ENCODE data around the gene CHCHD3. TPM values are rescaled to one million over a fixed set of nuclear protein-coding genes. Genes with fewer than 3 reads are reported as not detected.

The CHCHD3 gene
- total RNA-seq, 1 experiment from 2014 or later: 102 TPM

GRCh38 chr7:132838313-132838712 is 243.6 kb downstream of the CHCHD3 start:
- no peak for TF ChIP-seq CTCF (IDR thresholded peaks at IDR 0.05; ENCODE audit: insufficient read depth in 1 of 2, low read depth in 1 of 2, low read length in 1 of 2, severe bottlenecking in 1 of 2, unreplicated experiment in 1 of 2)
- H3K27ac Mint-ChIP-seq (ENCODE audit: unreplicated experiment): no peak overlapping the region
- H3K4me1 Mint-ChIP-seq (ENCODE audit: low read depth, unreplicated experiment): peaks cover 8% of the 10 kb centered on the region
- peaks cover 29% of the 10 kb centered on the region for H3K4me1 ChIP-seq
- intact Hi-C loops (cut with micrococcal nuclease; ENCODE audit: unreplicated experiment): no loop called here
- H3K4me3 Mint-ChIP-seq (ENCODE audit: unreplicated experiment): no peak overlapping the region
- peaks cover 14% of the 10 kb centered on the region for H3K36me3 Mint-ChIP-seq (ENCODE audit: insufficient read depth, unreplicated experiment)
- no peak overlapping the region for H3K4me3 ChIP-seq (ENCODE audit: low read depth, low read length)
- H3K9me3 Mint-ChIP-seq (ENCODE audit: unreplicated experiment): no peaks in the 10 kb centered on the region
- CTCF ChIA-PET: no interaction called here
- H3K27me3 ChIP-seq (replicated peaks; ENCODE audit: control insufficient read depth, insufficient read depth, low read length): no peaks in the 10 kb centered on the region
- POLR2A ChIA-PET: no interaction called here
- no TSS peak for BruUV-seq (replicated peaks)
- no peaks in the 10 kb centered on the region for H3K36me3 ChIP-seq (ENCODE audit: control insufficient read depth, insufficient read depth, low read length)
- H3K27me3 Mint-ChIP-seq (ENCODE audit: insufficient read depth, unreplicated experiment): no peaks in the 10 kb centered on the region
- no peak for DNase-seq
- no peaks in the 10 kb centered on the region for H3K9me3 ChIP-seq

DNA sequence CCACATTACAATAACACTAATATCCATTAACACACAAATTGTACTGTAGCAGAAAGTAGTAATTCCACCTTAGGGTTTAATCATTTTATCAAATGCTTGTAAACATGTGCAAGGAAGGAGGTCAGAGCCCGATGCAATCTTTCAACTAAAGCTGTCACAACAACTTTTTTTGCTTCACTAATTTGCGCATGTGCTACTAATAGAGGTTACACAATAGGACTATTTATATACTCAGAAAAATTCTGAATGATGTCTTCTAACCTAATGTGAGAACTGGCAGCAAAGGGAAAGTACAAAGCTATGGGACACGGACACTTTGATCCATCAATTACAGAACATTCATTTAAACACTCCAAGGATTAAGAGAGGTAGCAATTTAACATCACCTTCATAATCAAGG is 244.4 kb downstream of the CHCHD3 start:
- DNase-seq: no peak
- H3K4me1 ChIP-seq: peaks cover 29% of the 10 kb centered on the region
- H3K9me3 Mint-ChIP-seq (ENCODE audit: unreplicated experiment): no peaks in the 10 kb centered on the region
- ChIA-PET CTCF (no interaction called here), POLR2A (no interaction called here)
- no peak for TF ChIP-seq CTCF (IDR thresholded peaks at IDR 0.05; ENCODE audit: insufficient read depth in 1 of 2, low read depth in 1 of 2, low read length in 1 of 2, severe bottlenecking in 1 of 2, unreplicated experiment in 1 of 2)
- intact Hi-C loops (cut with micrococcal nuclease; ENCODE audit: unreplicated experiment): no loop called here
- H3K9me3 ChIP-seq: no peaks in the 10 kb centered on the region
- no peaks in the 10 kb centered on the region for H3K27me3 Mint-ChIP-seq (ENCODE audit: insufficient read depth, unreplicated experiment)
- H3K36me3 Mint-ChIP-seq (ENCODE audit: insufficient read depth, unreplicated experiment): peaks cover 14% of the 10 kb centered on the region
- no peak overlapping the region for H3K4me3 ChIP-seq (ENCODE audit: low read depth, low read length)
- no peaks in the 10 kb centered on the region for H3K27me3 ChIP-seq (replicated peaks; ENCODE audit: control insufficient read depth, insufficient read depth, low read length)
- no TSS peak for BruUV-seq (replicated peaks)
- H3K36me3 ChIP-seq (ENCODE audit: control insufficient read depth, insufficient read depth, low read length): no peaks in the 10 kb centered on the region
- H3K4me3 Mint-ChIP-seq (ENCODE audit: unreplicated experiment): no peak overlapping the region
- H3K4me1 Mint-ChIP-seq (ENCODE audit: low read depth, unreplicated experiment): peaks cover 8% of the 10 kb centered on the region
- H3K27ac Mint-ChIP-seq (ENCODE audit: unreplicated experiment): no peak overlapping the region

DNA sequence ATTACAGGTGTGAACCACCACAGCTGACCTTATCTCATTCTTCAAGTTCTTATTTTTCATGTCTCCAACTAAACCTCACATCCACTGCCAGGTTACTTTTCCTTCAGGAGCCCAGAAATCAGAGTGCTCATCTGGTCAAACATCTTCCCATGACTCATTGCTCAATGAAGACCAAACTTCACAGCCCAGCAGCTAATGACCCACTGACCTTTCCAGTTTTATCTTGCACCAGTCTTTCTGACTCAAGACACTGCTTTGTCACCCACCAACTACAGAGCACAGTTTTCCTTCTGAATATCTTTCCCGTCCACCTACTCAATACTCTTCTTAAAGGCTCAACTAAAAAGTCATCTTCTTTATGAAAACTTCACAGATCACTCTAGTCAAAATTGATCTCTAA is 245.1 kb downstream of the CHCHD3 start:
- ChIA-PET CTCF (no interaction called here), POLR2A (no interaction called here)
- Mint-ChIP-seq H3K4me1 (ENCODE audit: low read depth, unreplicated experiment) (peaks cover 8% of the 10 kb centered on the region), H3K4me3 (ENCODE audit: unreplicated experiment) (no peak overlapping the region), H3K27me3 (ENCODE audit: insufficient read depth, unreplicated experiment) (no peaks in the 10 kb centered on the region), H3K36me3 (ENCODE audit: insufficient read depth, unreplicated experiment) (peaks cover 14% of the 10 kb centered on the region), H3K9me3 (ENCODE audit: unreplicated experiment) (no peaks in the 10 kb centered on the region), H3K27ac (ENCODE audit: unreplicated experiment) (no peak overlapping the region)
- no TSS peak for BruUV-seq (replicated peaks)
- Histone ChIP-seq H3K36me3 (ENCODE audit: control insufficient read depth, insufficient read depth, low read length) (no peaks in the 10 kb centered on the region), H3K27me3 (replicated peaks; ENCODE audit: control insufficient read depth, insufficient read depth, low read length) (no peaks in the 10 kb centered on the region), H3K4me3 (ENCODE audit: low read depth, low read length) (no peak overlapping the region), H3K4me1 (peaks cover 29% of the 10 kb centered on the region), H3K9me3 (no peaks in the 10 kb centered on the region)
- intact Hi-C loops (cut with micrococcal nuclease; ENCODE audit: unreplicated experiment): no loop called here
- no peak for TF ChIP-seq CTCF (IDR thresholded peaks at IDR 0.05; ENCODE audit: insufficient read depth in 1 of 2, low read depth in 1 of 2, low read length in 1 of 2, severe bottlenecking in 1 of 2, unreplicated experiment in 1 of 2)
- DNase-seq: no peak
